ENCODE results near the gene PCDHB5.
"Not testable (repeated sequence)": the region's sequence is repeated elsewhere in the genome, so short reads cannot be mapped to it uniquely, and the experiment has no call there.

DNA sequence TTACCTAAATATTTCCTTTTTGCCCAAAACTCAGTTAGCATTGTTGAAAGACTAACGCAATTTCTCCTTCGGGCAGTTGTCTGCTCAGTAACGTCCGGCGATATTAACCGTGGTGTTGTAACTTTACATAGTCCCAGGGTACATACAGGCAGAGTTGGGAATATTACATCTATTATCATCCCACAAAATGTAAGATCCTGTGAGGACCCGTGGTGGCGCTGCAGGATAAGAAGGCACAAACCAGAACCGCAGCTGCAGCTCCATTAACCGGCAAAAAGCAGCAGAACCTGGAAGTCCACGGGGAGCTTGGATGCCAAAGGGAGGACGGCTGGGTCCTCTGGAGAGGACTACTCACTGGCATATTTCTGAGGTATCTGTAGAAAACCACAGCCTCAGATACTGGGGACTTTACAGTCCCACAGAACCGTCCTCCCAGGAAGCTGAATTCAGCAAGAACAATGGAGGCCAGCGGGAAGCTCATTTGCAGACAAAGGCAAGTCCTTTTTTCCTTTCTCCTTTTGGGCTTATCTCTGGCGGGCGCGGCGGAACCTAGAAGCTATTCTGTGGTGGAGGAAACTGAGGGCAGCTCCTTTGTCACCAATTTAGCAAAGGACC lies 42.7 kb downstream of the PCDHB5 start, which contains the start of gene PCDHB8:
- not testable (repeated sequence) for TF ChIP-seq EZH2 (IDR thresholded peaks at IDR 0.05; ENCODE audit: borderline replicate concordance, insufficient read depth, low read depth, low read length, poor library complexity, severe bottlenecking)
- TF ChIP-seq, protein P1, sequence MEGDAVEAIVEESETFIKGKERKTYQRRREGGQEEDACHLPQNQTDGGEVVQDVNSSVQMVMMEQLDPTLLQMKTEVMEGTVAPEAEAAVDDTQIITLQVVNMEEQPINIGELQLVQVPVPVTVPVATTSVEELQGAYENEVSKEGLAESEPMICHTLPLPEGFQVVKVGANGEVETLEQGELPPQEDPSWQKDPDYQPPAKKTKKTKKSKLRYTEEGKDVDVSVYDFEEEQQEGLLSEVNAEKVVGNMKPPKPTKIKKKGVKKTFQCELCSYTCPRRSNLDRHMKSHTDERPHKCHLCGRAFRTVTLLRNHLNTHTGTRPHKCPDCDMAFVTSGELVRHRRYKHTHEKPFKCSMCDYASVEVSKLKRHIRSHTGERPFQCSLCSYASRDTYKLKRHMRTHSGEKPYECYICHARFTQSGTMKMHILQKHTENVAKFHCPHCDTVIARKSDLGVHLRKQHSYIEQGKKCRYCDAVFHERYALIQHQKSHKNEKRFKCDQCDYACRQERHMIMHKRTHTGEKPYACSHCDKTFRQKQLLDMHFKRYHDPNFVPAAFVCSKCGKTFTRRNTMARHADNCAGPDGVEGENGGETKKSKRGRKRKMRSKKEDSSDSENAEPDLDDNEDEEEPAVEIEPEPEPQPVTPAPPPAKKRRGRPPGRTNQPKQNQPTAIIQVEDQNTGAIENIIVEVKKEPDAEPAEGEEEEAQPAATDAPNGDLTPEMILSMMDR (IDR thresholded peaks at IDR 0.05) = not testable (repeated sequence)

Data from B cell (primary cell).